Endothelial cell (in vitro differentiated cells): Measurements from ENCODE around the gene TCP11. TPM values are rescaled to one million over a fixed set of nuclear protein-coding genes. Genes with fewer than 3 reads are reported as not detected.

Experiments
- DNase-seq: peaks from one replicate; pipeline ENCODE4 v3.0.0; 2021; ENCODE audit warnings: low spot score
- H3K27ac Mint-ChIP-seq: one replicate; pipeline ENCODE4 v1.8.0; 2021; ENCODE audit warnings: mixed read lengths, inconsistent platforms; ENCODE audit not compliant: unreplicated experiment
- H3K27me3 Mint-ChIP-seq: one replicate; pipeline ENCODE4 v1.8.0; 2021; ENCODE audit warnings: mild to moderate bottlenecking, moderate library complexity, mixed read lengths, inconsistent platforms; ENCODE audit not compliant: unreplicated experiment
- H3K36me3 Mint-ChIP-seq: one replicate; pipeline ENCODE4 v1.8.0; 2021; ENCODE audit warnings: mild to moderate bottlenecking, low read depth, mixed read lengths, inconsistent platforms; ENCODE audit not compliant: unreplicated experiment
- H3K4me1 Mint-ChIP-seq: one replicate; pipeline ENCODE4 v1.8.0; 2021; ENCODE audit warnings: mild to moderate bottlenecking, mixed read lengths, inconsistent platforms; ENCODE audit not compliant: unreplicated experiment
- H3K4me3 Mint-ChIP-seq: one replicate; pipeline ENCODE4 v1.8.0; 2021; ENCODE audit warnings: mild to moderate bottlenecking, mixed read lengths, inconsistent platforms; ENCODE audit not compliant: unreplicated experiment
- H3K9me3 Mint-ChIP-seq: one replicate; pipeline ENCODE4 v1.8.0; 2021; ENCODE audit warnings: mixed read lengths, inconsistent platforms; ENCODE audit not compliant: unreplicated experiment
- CTCF ChIP-seq: fragments of 200-600 bp; sonication (generic); IDR thresholded peaks from one replicate; pipeline ENCODE4 v1.5.0; 2021; ENCODE audit warnings: antibody characterized with exemption; ENCODE audit not compliant: unreplicated experiment
- total RNA-seq: library from RNA; stranded (reverse); fragmentation: NEBNext Ultra II Directional; extraction: Animal tissue kit (Norgen Biotek cat#: 25700); gene quantifications from one replicate; pipeline ENCODE4 v1.2.1, GENCODE V29; 2021; ENCODE audit not compliant: unreplicated experiment

TCP11 gene
- total RNA-seq, 1 donor from 2014 or later = 0.18 TPM

DNA sequence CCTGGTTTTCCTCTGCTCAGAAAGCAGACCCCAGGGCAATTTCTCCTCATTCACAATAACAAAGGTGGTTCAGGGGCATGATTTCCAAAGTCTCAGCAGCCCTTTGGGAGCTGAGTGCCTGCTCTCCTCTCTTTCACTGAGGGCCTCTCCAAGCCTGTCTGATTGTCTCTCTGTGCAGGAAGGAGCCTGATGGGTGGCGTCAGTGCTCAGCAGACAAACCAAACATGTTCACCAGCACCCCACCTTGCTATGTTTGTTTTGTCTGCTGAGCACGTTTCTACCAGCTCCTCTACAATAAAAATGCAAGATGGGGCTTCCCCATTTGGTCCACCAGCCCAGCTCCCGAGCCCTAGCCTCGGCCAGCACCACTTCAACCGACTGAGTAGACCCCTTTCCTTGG, 25.4 kb upstream of the TCP11 start:
- H3K36me3 Mint-ChIP-seq = no peaks in the 10 kb centered on the region
- H3K4me1 Mint-ChIP-seq = no peaks in the 10 kb centered on the region
- H3K9me3 Mint-ChIP-seq = no peaks in the 10 kb centered on the region
- TF ChIP-seq CTCF = no peak
- no peak overlapping the region for H3K4me3 Mint-ChIP-seq
- peaks cover 2% of the 10 kb centered on the region for H3K27me3 Mint-ChIP-seq
- DNase-seq = no peak
- H3K27ac Mint-ChIP-seq = no peak overlapping the region

DNA sequence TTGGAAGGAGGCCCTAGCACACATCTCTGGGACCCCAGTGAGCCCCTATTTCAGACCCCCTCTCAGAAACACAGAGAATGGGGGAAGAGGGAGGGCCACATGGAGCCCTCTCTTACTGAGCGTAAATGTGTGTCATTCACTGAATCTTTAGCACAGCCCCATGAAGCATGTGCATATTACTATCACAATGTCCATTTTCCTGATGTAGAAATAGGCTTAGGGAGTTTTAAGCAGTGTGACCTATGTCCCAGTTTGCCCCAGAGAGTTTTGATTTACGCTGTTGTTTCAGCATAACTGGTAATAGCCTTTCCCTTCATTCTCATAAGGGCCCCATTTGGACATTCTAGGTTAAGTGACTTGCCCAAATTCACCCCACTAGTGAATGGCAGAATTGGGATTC, 25.0 kb upstream of the TCP11 start:
- no peaks in the 10 kb centered on the region for H3K9me3 Mint-ChIP-seq
- TF ChIP-seq CTCF = no peak

GRCh38 chr6:35165630-35166071, 24.5 kb upstream of the TCP11 start:
- Mint-ChIP-seq H3K4me1 (no peaks in the 10 kb centered on the region), H3K9me3 (no peaks in the 10 kb centered on the region), H3K4me3 (no peak overlapping the region), H3K27me3 (peaks cover 2% of the 10 kb centered on the region), H3K36me3 (no peaks in the 10 kb centered on the region), H3K27ac (no peak overlapping the region)
- TF ChIP-seq CTCF = no peak
- DNase-seq = no peak

More for the DNA sequence above, 25.0 kb upstream of the TCP11 start:
- no peaks in the 10 kb centered on the region for H3K4me1 Mint-ChIP-seq
- H3K27me3 Mint-ChIP-seq = peaks cover 2% of the 10 kb centered on the region
- no peak overlapping the region for H3K27ac Mint-ChIP-seq
- H3K4me3 Mint-ChIP-seq = no peak overlapping the region
- no peak for DNase-seq
- no peaks in the 10 kb centered on the region for H3K36me3 Mint-ChIP-seq

DNA sequence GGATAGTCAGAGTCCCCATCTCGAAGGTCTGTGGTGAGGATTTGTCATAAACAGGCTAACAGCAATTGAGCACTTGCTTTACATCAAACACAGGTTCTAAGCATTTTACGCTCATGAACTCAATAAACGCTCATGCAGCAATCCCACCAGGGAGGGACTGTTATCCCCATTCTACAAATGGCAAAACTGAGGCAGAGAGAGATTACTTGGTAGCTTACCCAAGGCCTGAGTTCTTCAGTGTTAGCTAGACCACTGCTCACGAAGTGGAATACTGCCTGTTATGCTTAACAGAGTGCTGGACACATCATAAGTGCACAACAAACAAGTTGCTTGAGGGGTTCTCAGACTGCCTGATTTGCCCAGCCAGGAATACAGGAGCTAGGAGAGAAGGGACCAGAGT, 23.7 kb upstream of the TCP11 start:
- Mint-ChIP-seq H3K4me3 (no peak overlapping the region), H3K27ac (no peak overlapping the region), H3K36me3 (no peaks in the 10 kb centered on the region), H3K4me1 (peaks cover under 1% of the 10 kb centered on the region), H3K27me3 (peaks cover 2% of the 10 kb centered on the region), H3K9me3 (no peaks in the 10 kb centered on the region)
- no peak for DNase-seq
- TF ChIP-seq CTCF = no peak

DNA sequence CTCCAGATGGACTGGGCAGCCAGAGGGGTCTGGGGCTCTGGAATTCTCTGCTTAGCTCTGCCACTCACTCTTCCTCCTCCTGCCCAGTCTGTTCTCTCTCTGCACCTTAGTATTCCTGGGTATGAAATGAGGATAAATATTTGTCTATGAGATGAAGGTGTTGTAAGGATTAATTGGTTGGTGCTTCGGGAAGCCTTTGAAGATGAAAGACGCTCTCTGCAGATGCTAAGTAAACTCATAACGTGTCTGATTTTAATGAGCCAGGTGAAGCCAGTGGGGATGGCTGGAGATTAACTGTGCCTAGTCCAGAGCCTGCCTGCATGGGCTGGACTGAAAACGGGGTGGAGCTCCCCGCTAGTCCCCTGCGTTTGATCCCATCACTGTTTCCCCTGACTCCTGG, 23.1 kb upstream of the TCP11 start:
- DNase-seq = no peak
- Mint-ChIP-seq H3K4me1 (peaks cover 5% of the 10 kb centered on the region), H3K36me3 (no peaks in the 10 kb centered on the region), H3K9me3 (no peaks in the 10 kb centered on the region), H3K4me3 (no peak overlapping the region), H3K27me3 (no peaks in the 10 kb centered on the region), H3K27ac (no peak overlapping the region)
- TF ChIP-seq CTCF = no peak
